ENCODE measurements around the gene MLLT10.

Gene MLLT10

DNA sequence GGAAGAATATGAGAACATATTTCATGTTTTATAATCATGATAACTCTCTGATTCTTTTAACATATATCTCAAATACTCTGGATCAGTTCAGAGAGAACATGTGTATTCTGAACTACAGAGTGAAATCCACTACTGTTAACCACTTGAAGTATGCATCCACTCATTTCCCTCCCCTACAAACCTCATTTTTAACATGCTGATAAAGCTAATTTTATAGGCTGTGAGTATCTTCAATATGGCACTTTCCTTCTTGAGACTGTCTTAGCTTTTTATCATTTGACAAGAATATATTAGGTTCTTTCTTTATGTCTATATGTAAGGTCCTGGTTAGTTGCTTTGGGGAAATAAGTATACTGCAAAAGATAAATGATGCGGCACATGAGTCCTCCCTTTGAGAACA is 154.8 kb downstream of the MLLT10 start:
- no peak overlapping the region for H3K4me3 ChIP-seq (ENCODE audit: low read depth, low read length)
- no peak for TF ChIP-seq POLR2A (IDR thresholded peaks at IDR 0.05; ENCODE audit: extremely low read depth, insufficient read length)
- no peak for TF ChIP-seq MYC (IDR thresholded peaks at IDR 0.05; ENCODE audit: low read depth, low read length)
- TF ChIP-seq, protein P1, sequence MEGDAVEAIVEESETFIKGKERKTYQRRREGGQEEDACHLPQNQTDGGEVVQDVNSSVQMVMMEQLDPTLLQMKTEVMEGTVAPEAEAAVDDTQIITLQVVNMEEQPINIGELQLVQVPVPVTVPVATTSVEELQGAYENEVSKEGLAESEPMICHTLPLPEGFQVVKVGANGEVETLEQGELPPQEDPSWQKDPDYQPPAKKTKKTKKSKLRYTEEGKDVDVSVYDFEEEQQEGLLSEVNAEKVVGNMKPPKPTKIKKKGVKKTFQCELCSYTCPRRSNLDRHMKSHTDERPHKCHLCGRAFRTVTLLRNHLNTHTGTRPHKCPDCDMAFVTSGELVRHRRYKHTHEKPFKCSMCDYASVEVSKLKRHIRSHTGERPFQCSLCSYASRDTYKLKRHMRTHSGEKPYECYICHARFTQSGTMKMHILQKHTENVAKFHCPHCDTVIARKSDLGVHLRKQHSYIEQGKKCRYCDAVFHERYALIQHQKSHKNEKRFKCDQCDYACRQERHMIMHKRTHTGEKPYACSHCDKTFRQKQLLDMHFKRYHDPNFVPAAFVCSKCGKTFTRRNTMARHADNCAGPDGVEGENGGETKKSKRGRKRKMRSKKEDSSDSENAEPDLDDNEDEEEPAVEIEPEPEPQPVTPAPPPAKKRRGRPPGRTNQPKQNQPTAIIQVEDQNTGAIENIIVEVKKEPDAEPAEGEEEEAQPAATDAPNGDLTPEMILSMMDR (IDR thresholded peaks at IDR 0.05; ENCODE audit: low read depth, low read length): no peak
- no peak for TF ChIP-seq MAX (IDR thresholded peaks at IDR 0.05; ENCODE audit: low read depth, low read length)
- no peak for DNase-seq (ENCODE audit: low read depth)

DNA sequence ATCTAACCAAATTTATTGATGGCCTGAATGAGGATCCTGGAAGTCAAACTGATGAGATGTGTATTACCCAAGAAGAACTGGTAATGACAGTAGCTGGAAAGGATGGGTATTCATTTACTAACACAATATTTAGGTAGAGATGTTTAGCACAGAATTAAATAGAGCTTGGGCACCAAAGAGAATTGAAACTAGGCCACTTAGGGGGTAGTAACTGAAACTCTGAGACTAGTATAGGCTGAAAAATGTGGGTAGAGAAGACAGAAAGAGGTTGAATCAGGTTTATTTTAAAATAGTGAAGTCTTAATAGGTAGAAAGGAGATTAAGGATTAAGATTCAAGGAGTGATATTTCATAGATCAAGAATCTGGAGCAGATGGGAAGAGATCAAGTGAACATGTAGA is 155.8 kb downstream of the MLLT10 start:
- DNase-seq (ENCODE audit: low read depth): no peak
- no peak overlapping the region for H3K4me3 ChIP-seq (ENCODE audit: low read depth, low read length)
- TF ChIP-seq MYC (IDR thresholded peaks at IDR 0.05; ENCODE audit: low read depth, low read length) (no peak), MAX (IDR thresholded peaks at IDR 0.05; ENCODE audit: low read depth, low read length) (no peak), POLR2A (IDR thresholded peaks at IDR 0.05; ENCODE audit: extremely low read depth, insufficient read length) (no peak)
- TF ChIP-seq, protein P1 (IDR thresholded peaks at IDR 0.05; ENCODE audit: low read depth, low read length): no peak

GRCh38 chr10:21692916-21693315 is 158.9 kb downstream of the MLLT10 start:
- H3K4me3 ChIP-seq (ENCODE audit: low read depth, low read length): no peak overlapping the region
- no peak for DNase-seq (ENCODE audit: low read depth)
- TF ChIP-seq MYC (IDR thresholded peaks at IDR 0.05; ENCODE audit: low read depth, low read length) (no peak), POLR2A (IDR thresholded peaks at IDR 0.05; ENCODE audit: extremely low read depth, insufficient read length) (no peak), MAX (IDR thresholded peaks at IDR 0.05; ENCODE audit: low read depth, low read length) (no peak)
- TF ChIP-seq, protein P1 (IDR thresholded peaks at IDR 0.05; ENCODE audit: low read depth, low read length): no peak

DNA sequence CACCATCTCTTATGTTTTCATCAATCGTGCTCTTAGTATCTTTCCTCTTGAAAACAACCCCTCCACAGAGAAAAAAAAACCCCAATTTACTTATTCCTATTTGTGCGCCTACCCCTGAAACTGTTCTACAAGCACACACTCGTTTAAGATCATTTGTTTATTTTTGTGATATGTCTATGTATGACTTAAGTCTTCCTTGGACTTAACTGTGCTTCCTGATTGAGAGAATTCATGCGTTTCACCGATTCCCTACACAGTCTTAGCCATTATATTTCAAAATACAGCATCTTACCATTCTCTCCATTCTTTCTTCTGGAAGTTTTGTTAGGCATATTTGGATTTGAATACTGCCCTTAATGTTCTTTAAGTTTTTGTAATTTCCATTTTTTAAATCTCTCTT is 159.4 kb downstream of the MLLT10 start:
- no peak overlapping the region for H3K4me3 ChIP-seq (ENCODE audit: low read depth, low read length)
- no peak for DNase-seq (ENCODE audit: low read depth)
- TF ChIP-seq, protein P1 (IDR thresholded peaks at IDR 0.05; ENCODE audit: low read depth, low read length): no peak
- TF ChIP-seq POLR2A (IDR thresholded peaks at IDR 0.05; ENCODE audit: extremely low read depth, insufficient read length) (no peak), MAX (IDR thresholded peaks at IDR 0.05; ENCODE audit: low read depth, low read length) (no peak), MYC (IDR thresholded peaks at IDR 0.05; ENCODE audit: low read depth, low read length) (no peak)

DNA sequence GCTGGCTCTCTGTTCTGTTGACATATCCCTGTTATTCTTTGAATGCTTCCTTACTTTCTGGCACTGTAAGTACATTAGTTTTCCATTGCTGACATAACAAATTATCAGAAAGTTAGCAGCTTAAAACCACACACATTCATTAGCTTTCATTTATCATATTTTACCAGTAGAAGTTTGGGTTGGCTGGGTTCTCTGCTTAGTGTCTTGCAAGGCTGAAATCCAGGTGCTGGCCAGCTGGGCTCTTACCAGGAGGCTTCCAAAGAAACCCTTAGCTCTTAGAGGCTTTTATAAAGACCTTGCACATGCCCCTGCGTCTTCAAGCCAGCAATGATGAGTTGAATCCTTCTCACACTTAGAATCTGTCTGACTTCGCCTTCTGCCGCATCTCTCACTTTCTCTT is 160.6 kb downstream of the MLLT10 start:
- DNase-seq (ENCODE audit: low read depth): no peak
- no peak overlapping the region for H3K4me3 ChIP-seq (ENCODE audit: low read depth, low read length)
- TF ChIP-seq, protein P1 (IDR thresholded peaks at IDR 0.05; ENCODE audit: low read depth, low read length): no peak
- TF ChIP-seq POLR2A (IDR thresholded peaks at IDR 0.05; ENCODE audit: extremely low read depth, insufficient read length): no peak
- no peak for TF ChIP-seq MYC (IDR thresholded peaks at IDR 0.05; ENCODE audit: low read depth, low read length)

- no peak overlapping the region for H3K4me3 ChIP-seq (ENCODE audit: low read depth, low read length)
- no peak for TF ChIP-seq MYC (IDR thresholded peaks at IDR 0.05; ENCODE audit: low read depth, low read length)
- TF ChIP-seq POLR2A (IDR thresholded peaks at IDR 0.05; ENCODE audit: extremely low read depth, insufficient read length): no peak
- TF ChIP-seq, protein P1 (IDR thresholded peaks at IDR 0.05; ENCODE audit: low read depth, low read length): no peak
- TF ChIP-seq MAX (IDR thresholded peaks at IDR 0.05; ENCODE audit: low read depth, low read length): no peak
- DNase-seq (ENCODE audit: low read depth): no peak
Observed at GRCh38 chr10:21696302-21696701, 162.3 kb downstream of the MLLT10 start.

Data from NB4 (cell line).